HG03159 (cell line): ENCODE results near the gene GNB1.

Experiments used
- ATAC-seq: cut with Tn5 transposase; IDR thresholded peaks from one replicate; pipeline ENCODE4 v1.9.1; 2021; ENCODE audit warnings: mild to moderate bottlenecking, moderate library complexity; ENCODE audit not compliant: unreplicated experiment

GNB1 gene

DNA sequence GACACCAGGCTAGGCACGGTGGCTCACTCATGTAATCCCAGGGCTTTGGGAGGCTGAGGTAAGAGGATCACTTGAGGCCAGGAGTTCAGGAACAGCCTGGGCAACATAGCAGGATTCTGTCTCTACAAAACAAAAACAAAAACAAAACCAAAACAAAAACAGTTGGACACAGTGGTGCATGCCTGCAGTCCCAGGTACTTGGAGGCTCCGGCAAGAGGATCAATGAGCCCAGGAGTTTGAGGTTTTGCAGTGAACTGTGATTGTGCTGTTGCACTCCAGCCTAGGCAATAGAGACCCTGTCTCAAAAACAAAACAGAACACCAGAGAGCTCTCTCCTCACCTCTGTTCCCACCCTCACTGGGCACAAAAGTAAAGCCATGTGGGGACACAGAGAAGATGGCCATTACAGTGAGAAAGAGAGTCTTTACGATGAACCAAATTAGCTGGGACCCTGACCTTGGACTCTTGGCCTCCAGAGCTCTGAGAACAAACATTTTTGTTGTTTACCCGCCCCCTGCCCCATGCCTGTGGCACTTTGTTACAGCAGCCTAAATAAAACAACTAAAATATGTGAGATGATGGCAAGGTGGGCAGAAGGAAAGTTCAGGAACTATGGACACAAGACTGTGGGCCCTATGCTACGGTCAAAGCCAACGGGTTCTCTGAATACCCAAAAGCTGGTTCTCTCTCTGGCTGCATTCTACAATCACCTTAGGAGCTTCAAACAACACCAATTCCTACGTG, 122.5 kb downstream of the GNB1 start:
- ATAC-seq = no peak

- no peak for ATAC-seq
These were observed 125.9 kb downstream of the GNB1 start for GRCh38 chr1:1764876-1765470.

- ATAC-seq = no peak
These were observed 126.9 kb downstream of the GNB1 start for GRCh38 chr1:1763657-1764621.

DNA sequence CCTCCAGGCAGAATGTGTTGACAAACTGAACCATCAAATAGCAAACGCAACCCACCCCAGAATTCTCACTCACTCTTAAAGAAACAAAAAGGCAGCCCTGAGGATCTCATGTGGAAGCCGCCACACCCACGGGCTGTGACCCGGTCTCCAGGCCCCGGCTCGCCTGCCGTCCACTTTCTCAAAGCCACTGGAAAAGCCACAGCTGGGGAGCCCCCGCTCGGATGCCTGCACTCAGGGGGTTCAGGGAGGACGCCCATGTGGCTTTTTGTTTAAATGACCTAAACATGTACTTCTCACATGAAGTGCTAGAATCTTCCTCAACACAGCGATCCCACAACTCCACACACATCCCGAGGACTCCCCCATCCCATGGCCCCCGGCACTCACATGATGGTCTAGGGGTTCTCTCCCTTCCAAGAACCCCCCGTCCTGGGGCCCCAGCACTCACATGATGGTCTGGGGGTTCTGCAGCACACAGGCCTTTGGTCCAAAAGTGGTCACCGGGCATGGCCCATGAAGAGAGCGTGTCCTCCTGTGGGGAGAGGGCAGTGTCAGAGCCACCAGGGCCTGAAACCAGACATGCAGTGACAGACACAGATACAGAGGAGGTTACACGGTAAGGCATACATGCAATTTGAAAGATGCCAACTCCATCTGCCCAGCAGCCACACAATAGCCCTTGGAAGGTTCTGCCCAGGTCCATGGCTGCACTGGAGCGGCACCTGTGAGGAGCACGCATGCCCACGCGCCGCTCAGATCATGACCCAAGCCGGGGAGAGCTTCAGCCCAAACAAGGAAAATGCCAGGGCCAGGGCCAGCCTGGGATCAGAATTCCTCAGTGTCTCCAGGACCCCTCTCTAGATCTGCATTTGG, 129.1 kb downstream of the GNB1 start:
- no peak for ATAC-seq

GRCh38 chr1:1760715-1761114, 130.2 kb downstream of the GNB1 start:
- no peak for ATAC-seq

- no peak for ATAC-seq
These were observed 130.6 kb downstream of the GNB1 start for GRCh38 chr1:1760345-1760650.

GRCh38 chr1:1759456-1760344, 131.2 kb downstream of the GNB1 start:
- no peak for ATAC-seq

DNA sequence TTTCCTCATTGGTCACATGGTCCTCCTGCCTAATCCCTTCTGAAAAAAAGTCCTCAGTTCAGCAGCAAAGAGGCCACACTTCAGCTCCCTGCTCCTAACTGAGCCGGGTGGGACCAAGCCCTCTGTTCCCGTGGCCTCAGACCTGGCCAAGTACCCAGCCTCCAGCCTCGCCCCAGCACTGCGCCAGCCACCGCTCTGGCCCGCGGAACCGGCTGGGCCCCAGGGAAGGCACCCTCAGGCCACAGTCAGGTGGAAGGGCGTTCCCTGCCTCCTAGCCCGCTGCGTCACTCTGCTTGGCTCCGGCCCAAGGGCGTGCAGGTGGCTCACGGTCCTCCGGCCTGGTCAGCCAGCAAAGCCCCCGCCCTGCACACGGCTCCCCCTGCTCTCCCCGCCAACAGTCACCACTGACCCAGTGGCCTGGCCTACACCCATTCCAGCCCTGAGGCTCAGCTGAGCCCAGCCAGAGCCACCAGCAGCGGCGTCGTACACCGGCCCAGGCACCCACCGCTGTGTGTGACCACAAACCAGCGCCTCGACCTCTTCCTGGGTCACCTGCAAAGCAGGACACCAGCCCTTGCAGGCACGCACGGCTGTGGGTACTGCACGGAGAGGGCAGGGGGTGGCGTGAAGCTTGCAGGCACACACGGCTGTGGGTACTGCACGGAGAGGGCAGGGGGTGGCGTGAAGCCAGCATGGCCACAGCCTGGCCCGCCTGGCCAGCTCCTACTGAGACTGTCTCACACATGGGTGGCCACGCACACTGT, 132.0 kb downstream of the GNB1 start:
- ATAC-seq = no peak

DNA sequence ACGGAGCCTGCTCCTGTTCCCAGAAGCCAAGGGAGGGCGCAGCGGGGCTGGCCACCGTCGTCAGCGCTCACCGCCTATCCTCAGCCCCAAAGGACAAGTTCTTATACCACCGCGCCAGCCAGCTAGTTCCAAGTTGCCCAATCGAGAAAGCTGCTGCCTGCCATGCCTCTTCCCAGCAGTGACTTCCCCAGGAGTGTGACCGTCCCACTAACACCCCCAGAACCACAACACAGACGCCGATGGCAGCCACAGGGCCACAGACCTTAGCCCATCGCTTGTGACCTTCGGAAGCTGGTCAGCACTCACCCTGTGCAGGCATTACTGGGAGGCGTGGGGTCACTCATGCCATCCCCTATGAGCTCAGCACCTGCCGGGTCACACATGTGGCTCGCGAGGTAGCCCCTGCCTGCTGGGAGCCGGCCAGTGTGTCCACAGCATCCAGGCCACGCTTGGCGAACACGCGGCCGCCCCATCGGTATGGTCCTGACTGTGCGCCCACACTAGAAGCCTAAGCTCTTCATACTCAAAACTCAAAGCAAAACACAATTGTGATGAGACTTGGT, 132.7 kb downstream of the GNB1 start:
- ATAC-seq = no peak

DNA sequence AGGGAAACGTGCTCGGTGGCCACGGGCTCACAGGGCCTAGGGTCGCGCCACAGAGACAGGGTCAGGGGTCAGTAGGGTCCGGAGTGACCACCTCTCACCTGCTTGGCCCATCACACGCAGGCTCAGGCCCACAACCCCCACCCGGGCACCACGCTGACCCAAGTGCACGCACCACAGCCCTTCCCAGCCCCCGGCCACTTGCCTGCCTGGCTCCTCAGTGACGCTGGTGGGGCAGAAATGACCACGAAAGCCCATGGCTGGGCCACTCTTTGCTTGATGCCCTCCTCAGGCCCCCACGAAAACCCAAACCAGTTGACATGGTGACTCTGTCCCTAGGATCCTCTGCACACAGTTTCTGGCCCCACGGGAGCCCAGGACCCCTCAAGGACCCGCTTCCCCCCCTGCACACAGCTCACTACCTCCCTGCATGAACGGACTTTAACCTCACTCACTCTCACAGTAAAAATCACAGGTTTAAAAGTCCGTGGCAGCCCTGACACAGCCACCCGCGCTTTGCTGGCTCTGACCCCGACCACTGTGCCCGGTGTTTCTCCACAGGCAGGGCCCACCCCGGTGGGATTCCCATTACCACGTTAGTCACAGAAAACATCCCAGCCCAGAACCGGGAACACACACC, 133.3 kb downstream of the GNB1 start:
- ATAC-seq = no peak

- no peak for ATAC-seq
These were observed 134.0 kb downstream of the GNB1 start for GRCh38 chr1:1756661-1757421.

DNA sequence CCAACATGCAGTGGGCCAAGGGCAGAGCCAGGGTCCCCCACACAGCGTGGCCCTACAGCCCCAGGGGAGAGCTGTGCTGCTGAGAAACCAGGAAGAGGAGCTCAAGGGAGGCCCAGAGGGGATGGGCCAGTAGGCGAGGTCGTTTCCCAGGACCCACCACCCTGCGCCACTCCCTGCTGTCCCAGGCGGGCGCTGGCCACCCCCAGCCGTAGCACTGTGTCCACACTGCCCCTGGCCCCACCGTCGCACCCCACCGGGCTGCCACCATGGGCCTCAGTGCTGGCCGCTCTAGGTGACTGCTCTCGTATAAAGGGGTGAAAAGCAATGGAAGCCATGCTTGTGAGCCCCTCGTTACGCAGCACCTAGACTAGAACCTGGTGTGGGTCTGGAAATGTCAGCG, 135.0 kb downstream of the GNB1 start:
- ATAC-seq = no peak

- no peak for ATAC-seq
These were observed 135.5 kb downstream of the GNB1 start for GRCh38 chr1:1755426-1755825.

GRCh38 chr1:1754051-1754815, 136.7 kb downstream of the GNB1 start:
- no peak for ATAC-seq

DNA sequence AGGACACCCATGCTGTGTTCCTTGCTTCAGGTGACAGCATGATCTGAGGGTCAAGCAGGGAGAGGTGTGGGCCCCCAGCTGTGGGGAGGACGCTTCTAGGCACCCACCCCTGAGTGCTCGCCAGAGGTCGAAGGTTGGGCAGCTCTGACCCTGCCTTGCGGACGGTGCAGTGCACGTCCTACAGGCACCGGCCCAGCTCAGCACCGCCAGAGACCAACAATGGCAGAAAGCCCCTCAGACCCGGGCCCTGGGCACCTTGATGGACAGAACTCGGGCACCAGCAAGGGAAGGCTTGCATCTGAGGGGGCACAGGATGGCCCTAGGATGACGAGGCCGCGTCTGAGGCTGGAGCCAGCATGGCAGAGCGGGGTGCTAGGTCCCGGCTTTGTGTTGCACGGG, 137.3 kb downstream of the GNB1 start:
- ATAC-seq = no peak

DNA sequence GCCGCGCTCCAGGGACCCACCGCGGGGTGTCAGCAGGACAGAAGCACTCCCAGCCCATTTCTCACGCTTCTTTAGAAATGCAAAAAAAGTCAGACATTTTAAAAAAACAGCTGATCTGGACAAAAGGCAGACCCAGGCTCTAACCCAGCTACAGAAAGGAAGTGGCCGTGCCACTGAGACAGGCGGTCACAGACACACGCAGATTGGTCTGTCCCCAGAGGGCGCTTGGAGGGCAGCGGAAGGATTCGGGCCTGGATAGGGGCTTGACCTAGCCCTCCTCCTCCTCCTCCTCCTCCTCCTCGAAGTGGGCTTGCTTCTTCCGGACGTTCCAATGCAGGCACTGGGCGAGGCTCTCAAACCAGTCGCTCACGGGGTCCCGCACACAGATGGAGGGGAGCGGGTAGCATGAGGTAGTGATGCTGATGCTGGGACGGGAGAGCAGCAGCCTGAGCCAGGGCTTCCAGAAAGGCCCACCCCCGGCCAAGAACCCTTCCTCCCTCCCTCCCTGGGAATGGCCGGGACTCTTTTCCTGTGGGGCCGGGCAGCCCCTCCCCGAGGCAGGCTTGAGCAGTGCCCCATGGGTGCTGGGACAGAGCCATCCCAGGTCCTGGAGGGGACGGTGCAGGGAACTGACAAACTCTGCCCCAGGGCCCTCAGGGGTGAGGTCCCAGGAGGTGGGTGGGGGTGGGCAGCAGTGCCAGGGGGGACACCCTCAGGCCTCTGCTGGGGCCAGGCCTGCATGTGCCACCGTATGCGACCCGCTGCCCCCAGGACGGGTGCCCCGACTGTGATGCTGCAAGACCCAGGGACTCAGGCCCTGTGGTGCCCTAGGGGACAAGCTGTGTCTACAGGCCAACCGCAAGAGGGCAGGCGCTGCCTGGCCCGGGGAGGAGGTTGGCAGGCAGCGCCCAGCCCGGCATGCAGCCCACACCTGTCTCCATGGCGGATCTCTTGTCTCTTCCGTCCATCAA, 138.0 kb downstream of the GNB1 start:
- no peak for ATAC-seq
